GM19455 (cell line): ENCODE measurements around the gene ZNF37A.
"Not testable (repeated sequence)": the region's sequence is repeated elsewhere in the genome, so short reads cannot be mapped to it uniquely, and the experiment has no call there.

Experiments
- ATAC-seq: cut with Tn5 transposase; IDR thresholded peaks from one replicate; pipeline ENCODE4 v1.9.1; 2021; ENCODE audit not compliant: unreplicated experiment

ZNF37A gene

DNA sequence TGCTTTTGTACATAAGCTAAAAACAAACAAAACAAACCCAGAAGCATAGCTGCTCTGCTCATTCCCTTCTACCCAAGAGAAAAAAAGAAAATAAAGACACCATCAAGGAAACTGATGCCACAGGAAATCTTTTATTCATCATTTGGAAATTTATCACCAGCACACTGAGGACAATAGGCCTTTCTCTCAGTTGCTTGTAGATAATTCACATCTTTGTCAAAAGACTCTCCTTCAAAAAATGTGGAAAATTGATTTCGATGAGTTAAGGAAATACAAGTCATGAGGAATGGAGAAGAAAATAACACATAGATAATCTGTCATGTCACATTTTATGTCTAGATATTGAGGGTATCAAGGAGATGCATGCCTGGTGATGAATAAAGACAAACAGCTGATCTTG lies 53.5 kb downstream of the ZNF37A start:
- ATAC-seq = no peak

DNA sequence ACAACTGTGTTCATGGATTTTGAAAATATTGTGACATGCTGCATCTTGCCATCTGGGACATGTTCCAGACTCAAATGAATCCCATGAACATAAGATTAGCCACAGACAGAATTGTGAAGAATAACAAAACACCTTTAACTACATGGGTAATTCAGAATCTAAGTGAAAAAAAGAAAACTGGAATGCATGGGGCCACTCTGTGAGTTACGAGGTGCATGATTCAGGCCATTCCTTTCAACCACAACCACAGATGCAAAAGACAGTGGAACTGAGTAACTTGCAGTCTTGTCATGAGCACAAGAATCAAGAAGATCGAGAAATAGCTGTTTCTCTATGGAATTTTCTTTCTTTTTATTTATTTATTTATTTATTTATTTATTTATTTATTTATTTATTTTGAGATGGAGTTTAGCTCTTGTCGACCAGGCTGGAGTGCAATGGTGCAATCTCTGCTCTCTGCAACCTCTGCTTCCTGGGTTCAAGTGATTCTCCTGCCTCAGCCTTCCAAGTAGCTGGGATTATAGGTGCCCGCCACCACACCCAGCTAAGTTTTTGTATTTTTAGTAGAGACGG lies 56.8 kb downstream of the ZNF37A start:
- ATAC-seq = not testable (repeated sequence)

DNA sequence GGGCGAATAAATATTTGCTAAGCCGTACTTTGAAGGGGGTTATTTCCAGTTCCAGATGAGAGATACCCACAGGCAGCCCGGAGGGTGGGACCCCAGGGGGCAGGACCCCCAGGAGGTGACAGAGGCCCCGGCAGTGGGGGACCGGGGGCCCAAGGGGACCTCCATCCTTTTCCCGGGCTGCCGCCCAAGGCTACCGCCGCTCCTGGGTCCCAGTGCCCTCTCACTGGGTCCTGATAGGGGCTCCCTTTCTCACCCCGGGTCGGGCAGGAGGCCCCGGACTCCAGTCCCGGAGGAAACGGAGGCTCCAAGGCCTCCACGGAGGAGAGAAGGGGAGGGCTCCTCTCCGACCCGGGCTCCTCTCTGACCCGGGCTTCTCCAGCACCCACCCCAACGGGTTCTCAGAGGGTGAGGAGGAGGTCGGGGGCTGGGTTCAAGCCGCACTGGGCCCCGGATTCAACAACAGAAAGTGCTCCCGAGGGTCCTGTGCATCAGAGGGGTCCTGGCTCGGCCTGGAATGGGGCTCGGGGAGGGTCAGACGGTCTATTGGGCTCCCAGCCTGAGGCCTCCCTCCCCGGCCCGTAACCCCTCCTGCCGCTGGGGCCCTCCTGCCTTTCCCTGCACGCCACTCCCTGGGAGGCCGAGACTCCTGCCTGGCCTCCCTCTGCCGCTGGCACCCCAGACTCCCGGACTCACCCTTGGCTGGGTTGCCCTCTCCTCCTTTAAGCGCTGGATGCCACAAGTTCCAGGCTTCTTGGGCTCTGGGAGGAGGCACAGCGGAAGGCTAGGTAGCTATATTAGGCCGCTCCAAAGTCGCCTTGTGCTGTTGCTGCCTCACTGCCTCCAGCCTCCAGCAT lies 62.5 kb downstream of the ZNF37A start:
- ATAC-seq = no peak

DNA sequence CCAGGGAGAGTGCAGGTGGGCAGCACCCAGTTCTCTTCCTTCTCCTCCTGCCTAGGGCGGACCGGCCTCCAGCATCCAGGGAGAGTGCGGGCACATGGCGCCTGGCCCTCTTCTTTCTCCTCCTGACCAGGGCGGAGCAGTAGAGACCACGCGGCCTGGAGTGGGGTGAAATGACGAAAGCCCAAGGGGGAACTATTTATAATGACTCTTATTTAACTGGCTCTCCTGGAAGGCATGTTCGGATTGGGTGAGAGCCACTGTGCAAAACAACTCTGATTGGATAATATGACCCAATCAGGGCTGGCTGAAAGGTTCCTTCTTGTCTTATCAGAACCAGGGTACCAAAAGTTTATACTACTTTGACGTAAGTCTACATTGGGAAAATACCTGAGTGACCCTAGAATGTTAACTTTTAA lies 63.1 kb downstream of the ZNF37A start:
- no peak for ATAC-seq

DNA sequence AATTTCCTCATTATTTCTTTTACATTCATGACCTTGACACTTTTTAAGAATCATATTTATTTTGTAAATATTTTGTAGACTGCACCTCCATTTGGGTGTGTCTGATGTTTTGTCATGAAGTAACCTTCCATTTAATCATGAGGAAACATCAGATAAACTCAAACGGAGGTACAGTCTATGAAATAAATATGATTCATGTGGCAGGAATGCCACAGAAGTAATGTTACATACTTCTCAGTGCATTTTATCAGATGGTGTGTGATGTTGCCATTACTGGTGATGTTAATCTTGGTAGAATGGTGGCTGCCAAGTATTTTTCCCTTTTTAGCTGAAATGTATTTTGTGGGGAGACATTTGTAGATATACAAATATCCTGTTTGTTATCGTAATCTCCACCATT lies 64.9 kb downstream of the ZNF37A start:
- ATAC-seq = no peak

DNA sequence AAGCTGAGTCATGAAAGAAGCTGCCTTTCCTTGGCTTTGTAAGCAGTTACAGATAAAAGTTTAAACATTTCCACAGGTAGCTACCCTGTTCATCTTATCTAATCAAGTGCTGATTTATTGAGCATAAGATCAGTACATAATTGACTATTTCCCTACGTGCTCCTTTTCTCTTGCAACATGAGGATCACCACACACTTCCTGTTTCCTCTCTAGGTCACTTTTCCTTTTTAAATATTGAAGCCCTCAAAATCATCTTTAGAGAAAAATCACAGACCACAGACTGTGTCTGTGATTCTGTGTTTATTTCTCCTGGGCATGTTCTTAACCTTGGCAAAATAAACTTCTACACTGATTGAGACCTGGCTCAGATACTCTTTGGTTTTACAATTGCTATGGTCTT lies 69.5 kb downstream of the ZNF37A start:
- no peak for ATAC-seq

DNA sequence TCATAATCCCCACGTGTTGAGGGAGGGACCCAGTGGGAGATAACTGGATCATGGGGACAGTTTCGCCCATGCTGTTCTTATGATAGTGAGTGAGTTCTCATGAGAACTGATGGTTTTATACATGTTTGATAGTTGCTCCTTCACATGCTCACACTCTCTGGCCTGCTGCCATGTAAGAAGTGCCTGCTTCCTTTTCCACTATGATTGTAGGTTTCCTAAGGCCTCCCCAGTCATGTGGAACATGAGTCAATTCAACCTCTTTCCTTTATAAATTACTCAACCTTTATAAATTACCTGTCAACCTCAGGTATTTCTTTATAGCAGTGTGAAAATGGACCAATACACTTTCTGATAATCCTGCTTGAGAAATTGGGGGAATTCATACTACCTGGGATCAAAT lies 80.2 kb downstream of the ZNF37A start:
- no peak for ATAC-seq

DNA sequence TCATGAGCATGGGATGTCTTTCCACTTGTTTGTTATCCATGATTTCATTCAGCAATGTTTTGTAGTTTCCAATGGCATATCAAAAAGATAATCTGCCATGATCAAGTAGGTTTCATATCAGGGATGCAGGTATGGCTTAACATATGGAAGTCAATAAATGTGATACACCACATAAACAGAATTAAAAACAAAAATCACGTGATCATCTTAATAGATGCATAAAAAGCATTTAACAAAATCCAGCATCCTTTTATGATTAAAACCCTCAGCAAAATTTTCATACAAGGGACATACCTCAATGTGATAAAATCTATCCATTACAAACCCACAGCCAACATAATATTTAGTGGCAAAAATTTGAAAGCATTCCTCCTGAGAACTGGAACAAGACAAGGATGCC lies 90.3 kb downstream of the ZNF37A start:
- ATAC-seq = no peak
